B cell (primary cell): ENCODE results near the gene VLDLR. TPM values are rescaled to one million over a fixed set of nuclear protein-coding genes. Genes with fewer than 3 reads are reported as not detected.

Experiments
- polyA plus RNA-seq: library from polyadenylated mRNA; depleted of rRNA; stranded (reverse); fragments of >200 nt; gene quantifications from 2 replicates; pipeline ENCODE4 v1.2.3, GENCODE V29; 2012
- total RNA-seq, 2 donors: library from RNA; stranded (reverse); fragments of 120-200 nt in 1 of 2; gene quantifications; 1 replicate in 1 of 2; 2 replicates in 1 of 2; pipeline versions ENCODE4 v1.2.3 to v1.2.4, GENCODE V29; 2013 to 2022

Gene VLDLR
- total and polyA plus RNA-seq, 2 donors (not counting 1 experiment from before 2014, with no cell fraction given), result 0.03 TPM; not detected in 1

Other genes starting within 250 kb of the VLDLR start
- gene KCNV2, start 95.7 kb downstream of the VLDLR start, total RNA-seq, result not detected in 2 replicates
- gene KCNV2, start 95.7 kb downstream of the VLDLR start, polyA plus RNA-seq, result not detected in 2 replicates
- 41.1 and 44.5 TPM in 2 replicates for gene PUM3, start 222.3 kb downstream of the VLDLR start, total RNA-seq
- 10.4 and 14.2 TPM in 2 replicates for gene PUM3, start 222.3 kb downstream of the VLDLR start, polyA plus RNA-seq